Measurements from ENCODE around the gene ZBTB24. TPM values are rescaled to one million over a fixed set of nuclear protein-coding genes. Genes with fewer than 3 reads are reported as not detected.

Gene ZBTB24
- total and polyA plus RNA-seq, 2 of the 13 experiments (the other 11 are each of a cell fraction or from before 2014, with no cell fraction given), result 1.5 to 6.2 TPM

DNA sequence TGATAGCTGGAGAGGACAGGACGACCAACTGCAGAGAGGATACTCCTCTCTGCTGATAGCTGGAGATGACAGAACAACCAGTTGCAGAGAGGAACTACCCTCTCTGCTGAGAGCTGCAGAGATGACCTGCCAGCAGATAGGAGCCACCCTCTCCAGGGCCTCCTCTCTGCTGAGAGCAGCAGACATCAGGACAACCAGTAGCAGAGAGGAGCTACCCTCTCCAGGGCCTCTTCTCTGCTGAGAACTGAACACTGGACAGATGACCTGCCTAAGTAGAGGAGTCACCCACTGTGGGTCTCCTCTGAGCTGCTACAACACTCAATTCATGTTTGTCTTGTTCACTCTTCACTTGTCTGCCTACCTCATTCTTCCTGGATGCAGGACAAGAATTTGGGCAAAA, 27.3 kb upstream of the ZBTB24 start:
- BruUV-seq (replicated peaks), result no TSS peak
- POLR2A ChIA-PET, result no interaction called here
- FAIRE-seq (no peak), ATAC-seq (no peak), DNase-seq (ENCODE audit: low spot score) (no peak)
- H3K27me3 ChIP-seq (ENCODE audit: control insufficient read depth in 1 of 2, insufficient read depth in 2 of 2, low read length in 2 of 2), result peaks cover 0 to 8% of the 10 kb centered on the region in 2 experiments; a peak in 1 of 5 replicates
- no peak overlapping the region for H3K4me3 ChIP-seq (replicated peaks in 1 of 3; ENCODE audit: insufficient read depth in 1 of 3, low read depth in 2 of 3, low read length in 3 of 3)
- no peak overlapping the region for H3K27ac ChIP-seq (ENCODE audit: extremely low read length, insufficient read depth, low read length)
- H3K9me3 ChIP-seq (ENCODE audit: low read length), result no peaks in the 10 kb centered on the region
- no peaks in the 10 kb centered on the region for H3K36me3 ChIP-seq (replicated peaks in 1 of 2; ENCODE audit: control insufficient read depth in 1 of 2, insufficient read depth in 2 of 2, low read length in 2 of 2)
- no peak for TF ChIP-seq ADNP (CRISPR knock-in tag; IDR thresholded peaks at IDR 0.05)
- TF ChIP-seq ZNF251 (CRISPR knock-in tag; IDR thresholded peaks at IDR 0.05), result no peak
- TF ChIP-seq BRCA1 (CRISPR knock-in tag; IDR thresholded peaks at IDR 0.05), result no peak
- no peak overlapping the region for H3K4me2 ChIP-seq (ENCODE audit: low read depth, low read length)
- no CpG with 5 or more reads among the region's 1 CpG for WGBS (ENCODE audit: low lambda C conversion rate)
- CTCF ChIA-PET (ENCODE audit: low intra/inter-chr PET ratio, low total read pairs), result no interaction called here
- H2AFZ ChIP-seq (ENCODE audit: low read length), result no peak overlapping the region
- intact Hi-C loops (cut with micrococcal nuclease; ENCODE audit: unreplicated experiment) (no loop called here), in situ Hi-C loops (cut with HindIII; ENCODE audit: extremely low pct_ligation_motif_present, low pct_unique_long_range_greater_than_20kb) (no loop called here)
- no peaks in the 10 kb centered on the region for H4K20me1 ChIP-seq (ENCODE audit: insufficient read depth, low read length)
- no peak overlapping the region for H3K9ac ChIP-seq (ENCODE audit: insufficient read depth, low read depth, low read length)
- H3K79me2 ChIP-seq (ENCODE audit: insufficient read depth, low read length), result no peaks in the 10 kb centered on the region
- no peaks in the 10 kb centered on the region for H3K4me1 ChIP-seq (ENCODE audit: insufficient read depth, low read length)

DNA sequence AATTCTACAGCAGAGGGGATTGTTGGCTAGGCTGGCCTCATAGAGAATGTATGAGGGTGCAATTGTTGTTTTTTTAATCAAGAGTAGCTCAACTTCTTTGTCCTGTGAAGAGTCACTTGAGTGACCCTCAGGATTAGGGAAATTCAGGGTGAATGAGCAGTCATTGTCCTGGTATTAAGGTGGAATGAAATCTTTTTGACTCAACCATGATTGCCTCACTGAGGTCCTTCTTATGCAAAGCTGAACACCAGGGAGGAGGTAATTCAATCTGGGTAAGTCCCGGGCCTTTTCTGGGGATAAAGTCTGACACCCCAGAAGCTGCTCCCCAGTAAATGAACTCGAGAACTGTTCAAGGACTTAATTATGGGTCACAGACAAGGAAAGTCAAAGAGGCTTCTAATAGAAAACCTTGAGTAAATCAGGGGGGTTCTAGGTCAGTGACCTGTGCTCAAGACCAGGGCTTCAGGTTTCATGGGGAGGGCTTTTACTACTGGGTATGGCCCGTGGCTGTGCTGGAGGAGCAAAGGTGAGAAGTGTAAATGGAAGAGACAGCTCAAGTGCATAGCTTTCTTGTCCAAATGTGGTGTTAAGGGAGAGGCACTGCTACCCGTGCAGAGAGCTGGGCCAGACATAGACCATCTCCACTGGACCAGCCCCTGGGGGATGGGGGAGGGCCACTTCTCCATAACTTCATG, 25.3 kb upstream of the ZBTB24 start:
- WGBS (ENCODE audit: low lambda C conversion rate), result 15% methylated on average over 4 of the region's 4 CpGs

More for the DNA sequence above, 25.3 kb upstream of the ZBTB24 start:
- DNase-seq (ENCODE audit: low spot score), result no peak
- Histone ChIP-seq H3K4me2 (ENCODE audit: low read depth, low read length) (no peak overlapping the region), H3K9me3 (ENCODE audit: low read length) (no peaks in the 10 kb centered on the region), H3K27ac (ENCODE audit: extremely low read length, insufficient read depth, low read length) (no peak overlapping the region), H4K20me1 (ENCODE audit: insufficient read depth, low read length) (no peaks in the 10 kb centered on the region), H3K27me3 (ENCODE audit: control insufficient read depth in 1 of 2, insufficient read depth in 2 of 2, low read length in 2 of 2) (peaks cover 0 to 20% of the 10 kb centered on the region in 2 experiments; a peak in 3 of 5 replicates), H3K4me1 (ENCODE audit: insufficient read depth, low read length) (peaks cover 7% of the 10 kb centered on the region; the same call in 1 of the 2 replicates), H3K36me3 (replicated peaks in 1 of 2; ENCODE audit: control insufficient read depth in 1 of 2, insufficient read depth in 2 of 2, low read length in 2 of 2) (no peaks in the 10 kb centered on the region), H2AFZ (ENCODE audit: low read length) (no peak overlapping the region), H3K79me2 (ENCODE audit: insufficient read depth, low read length) (no peaks in the 10 kb centered on the region), H3K4me3 (replicated peaks in 1 of 3; ENCODE audit: insufficient read depth in 1 of 3, low read depth in 2 of 3, low read length in 3 of 3) (no peak overlapping the region), H3K9ac (ENCODE audit: insufficient read depth, low read depth, low read length) (no peak overlapping the region)
- in situ Hi-C loops (cut with HindIII; ENCODE audit: extremely low pct_ligation_motif_present, low pct_unique_long_range_greater_than_20kb), result no loop called here
- no TSS peak for BruUV-seq (replicated peaks)
- ATAC-seq, result no peak
- ChIA-PET POLR2A (no interaction called here), CTCF (ENCODE audit: low intra/inter-chr PET ratio, low total read pairs) (no interaction called here)
- FAIRE-seq, result no peak
- intact Hi-C loops (cut with micrococcal nuclease; ENCODE audit: unreplicated experiment), result no loop called here
- TF ChIP-seq, protein P1, sequence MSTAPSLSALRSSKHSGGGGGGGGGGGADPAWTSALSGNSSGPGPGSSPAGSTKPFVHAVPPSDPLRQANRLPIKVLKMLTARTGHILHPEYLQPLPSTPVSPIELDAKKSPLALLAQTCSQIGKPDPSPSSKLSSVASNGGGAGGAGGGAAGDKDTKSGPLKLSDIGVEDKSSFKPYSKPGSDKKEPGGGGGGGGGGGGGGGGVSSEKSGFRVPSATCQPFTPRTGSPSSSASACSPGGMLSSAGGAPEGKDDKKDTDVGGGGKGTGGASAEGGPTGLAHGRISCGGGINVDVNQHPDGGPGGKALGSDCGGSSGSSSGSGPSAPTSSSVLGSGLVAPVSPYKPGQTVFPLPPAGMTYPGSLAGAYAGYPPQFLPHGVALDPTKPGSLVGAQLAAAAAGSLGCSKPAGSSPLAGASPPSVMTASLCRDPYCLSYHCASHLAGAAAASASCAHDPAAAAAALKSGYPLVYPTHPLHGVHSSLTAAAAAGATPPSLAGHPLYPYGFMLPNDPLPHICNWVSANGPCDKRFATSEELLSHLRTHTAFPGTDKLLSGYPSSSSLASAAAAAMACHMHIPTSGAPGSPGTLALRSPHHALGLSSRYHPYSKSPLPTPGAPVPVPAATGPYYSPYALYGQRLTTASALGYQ (CRISPR knock-in tag; IDR thresholded peaks at IDR 0.05), result no peak
- TF ChIP-seq NFE2L2 (IDR thresholded peaks at IDR 0.05; ENCODE audit: low read length), result no peak
- TF ChIP-seq, protein P2, sequence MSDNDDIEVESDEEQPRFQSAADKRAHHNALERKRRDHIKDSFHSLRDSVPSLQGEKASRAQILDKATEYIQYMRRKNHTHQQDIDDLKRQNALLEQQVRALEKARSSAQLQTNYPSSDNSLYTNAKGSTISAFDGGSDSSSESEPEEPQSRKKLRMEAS (IDR thresholded peaks at IDR 0.05), result no peak
- no peak for TF ChIP-seq CEBPB (IDR thresholded peaks at IDR 0.05; ENCODE audit: borderline replicate concordance, low read depth, low read length)
- TF ChIP-seq XRCC5 (optimal IDR thresholded peaks at IDR 0.05; ENCODE audit: low read length), result no peak
- no peak for TF ChIP-seq SOX13 (IDR thresholded peaks at IDR 0.05)
- no peak for TF ChIP-seq SOX13 (CRISPR knock-in tag; conservative IDR thresholded peaks at IDR 0.05 in 1 of 2, IDR thresholded peaks at IDR 0.05 in 1 of 2)
- TF ChIP-seq, protein P3, sequence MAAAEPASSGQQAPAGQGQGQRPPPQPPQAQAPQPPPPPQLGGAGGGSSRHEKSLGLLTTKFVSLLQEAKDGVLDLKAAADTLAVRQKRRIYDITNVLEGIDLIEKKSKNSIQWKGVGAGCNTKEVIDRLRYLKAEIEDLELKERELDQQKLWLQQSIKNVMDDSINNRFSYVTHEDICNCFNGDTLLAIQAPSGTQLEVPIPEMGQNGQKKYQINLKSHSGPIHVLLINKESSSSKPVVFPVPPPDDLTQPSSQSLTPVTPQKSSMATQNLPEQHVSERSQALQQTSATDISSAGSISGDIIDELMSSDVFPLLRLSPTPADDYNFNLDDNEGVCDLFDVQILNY (CRISPR knock-in tag; conservative IDR thresholded peaks at IDR 0.05), result no peak
- TF ChIP-seq HMGA1 (CRISPR knock-in tag; conservative IDR thresholded peaks at IDR 0.05), result no peak
- no peak for TF ChIP-seq IRX3 (CRISPR knock-in tag; IDR thresholded peaks at IDR 0.05; ENCODE audit: borderline replicate concordance, low read depth)
- TF ChIP-seq, protein P4, sequence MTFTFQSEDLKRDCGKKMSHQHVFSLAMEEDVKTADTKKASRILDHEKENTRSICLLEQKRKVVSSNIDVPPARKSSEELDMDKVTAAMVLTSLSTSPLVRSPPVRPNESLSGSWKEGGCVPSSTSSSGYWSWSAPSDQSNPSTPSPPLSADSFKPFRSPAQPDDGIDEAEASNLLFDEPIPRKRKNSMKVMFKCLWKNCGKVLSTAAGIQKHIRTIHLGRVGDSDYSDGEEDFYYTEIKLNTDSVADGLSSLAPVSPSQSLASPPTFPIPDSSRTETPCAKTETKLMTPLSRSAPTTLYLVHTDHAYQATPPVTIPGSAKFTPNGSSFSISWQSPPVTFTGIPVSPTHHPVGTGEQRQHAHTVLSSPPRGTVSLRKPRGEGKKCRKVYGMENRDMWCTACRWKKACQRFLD (CRISPR knock-in tag; IDR thresholded peaks at IDR 0.05; ENCODE audit: borderline replicate concordance), result no peak
- no peak for TF ChIP-seq KAT8 (CRISPR knock-in tag; IDR thresholded peaks at IDR 0.05)
- no peak for TF ChIP-seq ZSCAN12 (CRISPR knock-in tag; IDR thresholded peaks at IDR 0.05)
